Loucy (cell line): ENCODE measurements around the gene DGCR6L.
"Not testable (repeated sequence)": the region's sequence is repeated elsewhere in the genome, so short reads cannot be mapped to it uniquely, and the experiment has no call there.

ENCODE experiments used
- CTCF ChIP-seq: fragments of 200-600 bp; sonication (generic); conservative IDR thresholded peaks from 2 replicates; pipeline ENCODE4 v1.5.1; 2014; ENCODE audit warnings: mild to moderate bottlenecking, antibody characterized with exemption, low read length
- EZH2phosphoT487 ChIP-seq: fragments of 200-600 bp; IDR thresholded peaks from 2 replicates; pipeline ENCODE4 v1.6.1; 2018; ENCODE audit warnings: antibody characterized with exemption, mild to moderate bottlenecking, moderate library complexity, borderline replicate concordance

- TF ChIP-seq CTCF, EZH2phosphoT487: not testable (repeated sequence)
Observed at GRCh38 chr22:20266667-20267440, 53.0 kb downstream of the DGCR6L start.
